Hypothalamus (tissue), 51 donors: ENCODE data around the gene RPS2.
"Not testable (repeated sequence)": the region's sequence is repeated elsewhere in the genome, so short reads cannot be mapped to it uniquely, and the experiment has no call there.

Experiments used
- DNase-seq, 51 donors: peaks; one replicate each; lab custom pipeline; 2025; lab: John Stamatoyannopoulos, UW

RPS2 gene

GRCh38 chr16:1966460-1966859 is 1.8 kb upstream of the RPS2 start, which contains the start of gene RNF151:
TSS of gene RNF151 (plus strand) at chr16:1966856. CDS start at chr16:1966882, 26 bp downstream.
- DNase-seq, result no peak

GRCh38 chr16:1965396-1966001 is 873 bp upstream of the RPS2 start:
- no peak for DNase-seq

DNA sequence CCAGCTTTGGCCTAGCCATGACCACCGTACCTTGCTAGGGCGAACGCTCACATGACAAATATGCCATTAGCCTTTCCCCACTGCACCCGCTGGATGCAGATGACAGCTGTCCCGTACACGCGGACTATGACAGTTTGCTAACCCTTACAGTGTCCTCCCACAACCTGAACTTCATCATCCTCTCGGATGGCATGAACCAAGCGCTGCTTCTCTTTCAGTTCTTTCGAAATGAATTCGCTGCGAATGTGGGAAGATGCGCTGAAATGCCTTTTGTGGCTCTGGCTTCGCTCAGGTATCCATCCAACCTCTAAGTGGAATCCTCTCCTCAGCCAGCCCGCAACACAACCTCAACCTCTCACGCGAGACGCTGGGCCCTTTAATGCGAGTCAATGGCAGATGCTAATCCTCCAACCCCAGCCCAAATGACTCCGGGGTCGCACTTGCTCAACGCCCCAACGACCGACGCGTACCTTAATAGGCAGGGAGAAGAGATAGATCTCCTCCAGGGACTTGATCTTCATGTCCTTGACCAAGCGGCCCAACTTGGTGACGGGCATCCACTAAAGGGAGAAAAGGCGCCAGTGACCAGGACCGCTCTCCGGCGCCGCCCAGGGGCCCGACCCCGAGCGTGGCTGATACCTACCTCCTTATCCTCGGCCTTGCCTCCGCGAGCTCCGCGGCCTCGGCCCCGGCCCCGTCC is 670 bp downstream of the RPS2 start:
- peak in 11 of 51 donors; percentile 46 to 74 (median 55) for DNase-seq

DNA sequence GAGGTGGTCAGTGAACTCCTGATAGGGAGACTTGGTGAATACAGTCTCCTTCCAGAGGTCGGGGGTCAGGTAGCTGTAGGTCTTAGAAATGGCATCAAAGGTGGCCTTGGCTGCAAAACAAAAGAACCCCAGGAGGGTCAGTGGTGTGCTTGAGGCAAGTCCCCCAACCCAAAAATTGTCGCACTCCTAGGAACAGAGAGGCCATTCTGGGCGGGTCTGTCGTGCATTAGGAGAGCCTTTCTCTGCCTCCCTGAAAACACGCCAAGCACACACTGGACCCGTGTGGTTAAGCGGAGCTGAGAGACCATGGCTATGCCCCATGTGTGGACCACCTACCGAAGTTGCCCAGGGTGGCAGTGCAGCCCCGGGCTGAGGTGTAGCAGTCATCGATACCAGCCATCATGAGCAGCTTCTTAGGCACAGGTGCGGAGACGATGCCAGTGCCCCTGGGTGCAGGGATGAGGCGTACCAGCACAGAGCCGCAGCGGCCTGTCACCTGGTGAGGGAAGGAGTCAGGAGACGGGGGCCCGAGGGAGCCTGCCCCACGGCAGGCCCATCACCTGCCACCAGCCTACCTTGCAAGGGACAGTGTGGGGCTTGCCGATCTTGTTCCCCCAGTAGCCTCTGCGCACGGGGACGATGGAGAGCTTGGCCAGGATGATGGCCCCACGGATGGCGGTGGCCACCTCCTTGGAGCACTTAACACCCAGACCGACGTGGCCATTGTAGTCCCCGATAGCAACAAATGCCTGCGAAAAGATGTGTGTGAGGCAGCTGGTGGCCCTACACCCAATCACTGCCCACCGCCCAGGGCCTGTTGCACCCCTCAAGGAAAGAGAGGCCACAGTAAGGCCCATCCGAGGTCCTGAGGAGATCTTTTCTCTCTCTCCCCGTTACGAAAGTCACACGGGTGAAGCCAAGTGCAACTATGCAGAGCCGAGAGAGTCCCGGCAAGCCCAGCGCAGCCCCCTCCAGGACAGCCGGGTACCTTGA is 2.2 kb downstream of the RPS2 start:
- DNase-seq, result not testable (repeated sequence)

DNA sequence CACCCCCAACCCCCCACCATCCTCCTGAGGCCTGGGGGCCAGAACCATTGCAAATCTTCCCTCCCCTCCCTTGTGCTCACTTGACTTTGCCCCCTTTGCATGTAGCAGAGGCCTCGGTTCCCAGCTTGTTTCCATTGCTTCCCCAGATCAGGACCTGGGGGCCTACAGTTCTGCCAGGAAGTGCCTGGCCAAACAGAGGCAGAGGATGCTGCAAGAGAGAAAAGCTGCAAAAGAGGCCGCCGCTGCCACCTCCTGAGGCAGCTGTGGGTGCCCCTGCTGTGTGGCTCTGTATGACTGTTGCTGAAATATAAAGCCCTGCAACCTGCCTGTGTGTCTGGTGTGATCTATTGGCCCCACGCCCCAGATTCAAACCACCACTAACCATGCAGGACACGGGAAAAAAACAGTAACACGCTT is 3.0 kb downstream of the RPS2 start:
- no peak for DNase-seq

DNA sequence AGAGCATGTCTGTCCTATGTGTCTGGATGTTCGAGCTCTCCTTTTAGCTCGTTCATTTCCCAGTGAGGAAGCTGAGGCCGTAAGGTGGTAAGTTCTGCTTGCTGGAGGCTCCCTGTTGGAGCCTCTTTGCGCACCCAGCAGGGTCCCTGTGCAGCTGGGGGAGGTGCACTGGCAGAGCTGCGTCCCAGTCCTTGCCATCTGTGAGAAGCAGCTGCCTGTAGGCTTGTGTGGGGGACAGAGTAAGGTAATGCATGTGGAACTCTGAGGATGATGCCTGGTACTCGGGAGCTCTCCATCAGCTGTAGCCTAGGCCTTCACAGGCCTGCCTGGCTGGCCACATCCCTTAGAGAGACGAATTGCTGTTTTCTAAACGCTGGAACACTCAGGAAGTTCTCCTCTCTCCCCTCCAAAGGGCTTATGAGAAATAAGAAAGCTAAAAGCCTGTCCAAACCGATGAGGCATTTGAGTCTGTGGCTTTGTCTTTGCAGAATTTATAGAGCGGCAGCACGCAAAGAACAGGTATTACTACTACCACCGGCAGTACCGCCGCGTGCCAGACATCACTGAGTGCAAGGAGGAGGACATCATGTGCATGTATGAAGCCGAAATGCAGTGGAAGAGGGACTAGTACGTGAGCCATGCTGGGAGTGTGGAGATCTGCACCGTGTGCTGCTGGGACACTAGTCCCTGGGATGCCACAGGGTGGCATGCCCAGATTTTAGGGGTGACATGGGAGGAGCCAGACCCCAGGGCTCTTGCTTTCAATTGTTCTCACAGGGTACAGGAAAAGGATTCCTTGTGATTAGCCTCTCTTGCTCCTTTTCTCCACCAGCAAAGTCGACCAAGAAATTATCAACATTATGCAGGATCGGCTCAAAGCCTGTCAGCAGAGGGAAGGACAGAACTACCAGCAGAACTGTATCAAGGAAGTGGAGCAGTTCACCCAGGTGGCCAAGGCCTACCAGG is 3.7 kb downstream of the RPS2 start:
- DNase-seq, result no peak

DNA sequence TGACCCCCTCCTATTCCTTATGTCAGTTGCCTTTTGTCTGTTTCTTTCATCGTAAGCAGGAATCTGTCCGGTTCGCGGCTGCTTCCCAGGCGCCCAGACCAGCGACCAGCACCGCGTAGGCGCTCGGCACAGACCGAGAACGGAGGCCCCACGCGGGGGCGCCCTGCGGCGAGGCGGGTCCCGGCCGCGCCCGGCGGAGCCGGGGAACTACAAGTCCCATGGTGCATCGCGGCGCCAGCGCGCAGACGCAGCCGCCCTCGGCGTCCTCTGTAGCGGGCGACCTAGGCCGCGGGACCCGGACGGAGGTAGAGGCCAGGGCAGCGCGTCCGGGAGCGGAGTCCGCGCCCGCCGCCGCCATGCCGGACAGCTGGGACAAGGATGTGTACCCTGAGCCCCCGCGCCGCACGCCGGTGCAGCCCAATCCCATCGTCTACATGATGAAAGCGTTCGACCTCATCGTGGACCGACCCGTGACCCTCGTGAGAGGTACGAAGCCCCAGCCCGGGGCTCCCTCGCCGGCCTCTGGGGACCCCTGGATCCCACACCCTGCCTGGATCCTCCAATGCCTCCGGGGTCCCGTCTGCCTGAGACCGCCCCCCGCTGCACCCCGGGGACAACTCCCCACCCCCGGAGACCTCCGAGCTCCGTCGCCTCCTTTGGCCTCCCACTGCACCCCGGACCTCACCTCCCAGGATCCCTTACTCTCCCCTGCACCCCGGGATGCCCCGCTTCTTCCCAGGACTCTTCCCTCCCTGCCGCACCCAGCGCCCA is 5.2 kb downstream of the RPS2 start, which contains the start of gene NDUFB10:
TSS of gene NDUFB10 (plus strand) at position 270 of the 771 bp plus-strand sequence. CDS start at position 357, 87 bp downstream.
- peak; percentile 40 to 96 (median 84) for DNase-seq

GRCh38 chr16:1958715-1959268 is 5.8 kb downstream of the RPS2 start:
- peak in 1 of 51 donors; percentile 5 for DNase-seq

DNA sequence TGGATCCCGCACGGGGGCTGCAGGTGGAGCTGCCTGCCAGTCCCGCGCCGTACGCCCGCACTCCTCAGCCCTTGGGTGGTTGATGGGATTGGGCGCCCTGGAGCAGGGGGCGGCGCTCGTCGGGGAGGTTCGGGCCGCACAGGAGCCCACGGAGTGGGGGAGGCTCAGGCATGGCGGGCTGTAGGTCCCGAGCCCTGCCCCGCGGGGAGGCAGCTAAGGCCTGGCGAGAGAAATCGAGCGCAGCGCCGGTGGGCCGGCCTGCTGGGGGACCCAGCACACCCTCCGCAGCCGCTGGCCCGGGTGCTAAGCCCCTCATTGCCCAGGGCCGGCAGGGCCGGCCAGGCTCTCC is 6.5 kb downstream of the RPS2 start:
- DNase-seq, result not testable (repeated sequence)

DNA sequence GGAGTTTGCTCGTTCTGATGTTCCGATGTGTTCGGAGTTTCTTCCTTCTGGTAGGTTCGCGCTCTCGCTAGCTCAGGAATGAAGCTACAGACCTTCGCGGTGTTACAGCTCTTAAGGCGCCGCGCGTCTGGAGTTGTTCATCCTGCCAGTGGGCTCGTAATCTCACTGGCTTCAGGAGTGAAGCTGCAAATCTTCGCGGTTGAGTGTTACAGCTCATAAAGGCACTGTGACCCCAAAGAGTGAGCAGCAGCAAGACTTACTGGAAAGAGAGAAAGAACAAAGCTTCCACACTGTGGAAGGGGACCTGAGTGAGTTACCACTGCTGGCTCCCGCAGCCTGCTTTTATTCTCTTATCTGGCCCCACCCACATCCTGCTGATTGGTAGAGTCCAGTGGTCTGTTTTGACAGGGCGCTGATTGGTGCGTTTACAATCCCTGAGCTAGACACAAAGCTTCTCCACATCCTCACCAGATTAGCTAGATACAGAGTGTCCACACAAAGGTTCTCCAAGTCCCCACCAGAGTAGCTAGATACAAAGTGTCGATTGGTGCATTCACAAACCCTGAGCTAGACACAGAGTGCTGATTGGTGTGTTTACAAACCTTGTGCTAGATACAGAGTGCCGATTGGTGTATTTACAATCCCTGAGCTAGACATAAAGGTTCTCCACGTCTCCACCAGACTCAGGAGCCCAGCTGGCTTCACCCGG is 7.0 kb downstream of the RPS2 start:
- DNase-seq, result not testable (repeated sequence)

GRCh38 chr16:1953734-1954133 is 10.9 kb downstream of the RPS2 start:
- no peak for DNase-seq

DNA sequence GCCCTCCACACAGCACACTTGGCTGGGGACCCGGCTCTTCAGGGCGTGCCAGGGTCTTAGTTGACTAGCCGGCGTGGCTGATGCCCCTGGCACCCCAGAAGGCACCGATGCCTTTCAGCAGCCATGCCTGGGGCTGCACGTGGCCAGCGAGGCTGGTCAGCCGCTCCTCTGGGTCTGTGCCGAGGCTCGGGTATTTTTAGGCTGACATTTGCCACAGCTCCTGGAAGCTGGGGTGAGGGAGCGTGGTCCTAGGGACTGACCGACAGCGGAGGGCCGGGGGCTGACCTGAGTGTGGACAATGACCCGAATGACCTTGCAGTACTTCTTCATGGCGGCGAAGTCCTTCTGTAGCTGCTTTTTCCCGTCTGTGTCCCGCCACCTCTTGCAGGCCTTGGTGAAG is 14.1 kb downstream of the RPS2 start:
- no peak for DNase-seq

DNA sequence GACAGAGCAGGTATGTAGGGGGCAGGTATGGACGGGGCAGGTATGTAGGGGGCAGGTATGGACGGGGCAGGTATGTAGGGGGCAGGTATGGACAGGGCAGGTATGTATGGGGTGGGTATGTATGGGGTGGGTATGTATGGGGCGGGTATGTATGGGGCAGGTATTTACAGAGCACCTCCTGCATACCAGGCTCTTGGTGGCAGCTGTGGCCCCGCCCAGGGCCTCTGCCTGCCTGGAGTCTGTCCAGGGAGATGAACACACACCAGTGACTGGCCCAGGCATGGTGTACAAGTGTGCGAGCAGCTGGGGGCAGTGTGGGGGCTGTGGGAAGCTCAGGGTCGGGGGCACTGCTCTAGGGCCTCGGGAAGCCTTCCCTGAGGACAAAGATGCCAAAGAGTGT is 14.6 kb downstream of the RPS2 start:
- no peak for DNase-seq

DNA sequence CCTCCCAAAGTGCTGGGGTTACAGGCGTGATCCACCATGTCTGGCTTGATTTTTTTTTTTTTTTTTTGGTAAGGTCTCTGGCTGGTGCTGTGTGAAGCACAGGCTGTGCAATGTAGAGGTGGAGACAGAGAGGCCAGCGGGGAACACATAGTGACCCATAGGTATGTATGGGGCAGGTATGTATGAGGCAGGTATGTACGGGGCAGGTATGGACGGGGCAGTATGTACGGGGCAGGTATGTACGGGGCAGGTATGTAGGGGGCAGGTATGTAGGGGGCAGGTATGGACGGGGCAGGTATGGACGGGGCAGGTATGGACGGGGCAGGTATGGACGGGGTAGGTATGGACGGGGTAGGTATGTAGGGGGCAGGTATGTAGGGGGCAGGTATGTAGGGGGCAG is 15.1 kb downstream of the RPS2 start:
- DNase-seq, result no peak

DNA sequence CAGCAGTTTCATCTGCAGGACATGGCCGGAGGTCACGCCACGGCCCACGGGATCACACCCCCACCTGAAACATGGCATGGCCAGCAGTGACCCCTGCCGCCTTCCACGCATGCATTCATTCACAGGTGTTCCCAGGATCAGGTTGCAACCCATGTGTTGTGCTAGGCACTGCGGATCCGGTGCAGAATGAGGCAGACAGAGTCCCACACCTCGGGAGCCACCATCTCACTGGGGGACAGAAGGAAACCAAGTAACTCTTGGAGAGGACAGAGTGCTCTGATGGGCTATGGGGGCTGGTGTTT is 17.3 kb downstream of the RPS2 start:
- DNase-seq, result no peak

DNA sequence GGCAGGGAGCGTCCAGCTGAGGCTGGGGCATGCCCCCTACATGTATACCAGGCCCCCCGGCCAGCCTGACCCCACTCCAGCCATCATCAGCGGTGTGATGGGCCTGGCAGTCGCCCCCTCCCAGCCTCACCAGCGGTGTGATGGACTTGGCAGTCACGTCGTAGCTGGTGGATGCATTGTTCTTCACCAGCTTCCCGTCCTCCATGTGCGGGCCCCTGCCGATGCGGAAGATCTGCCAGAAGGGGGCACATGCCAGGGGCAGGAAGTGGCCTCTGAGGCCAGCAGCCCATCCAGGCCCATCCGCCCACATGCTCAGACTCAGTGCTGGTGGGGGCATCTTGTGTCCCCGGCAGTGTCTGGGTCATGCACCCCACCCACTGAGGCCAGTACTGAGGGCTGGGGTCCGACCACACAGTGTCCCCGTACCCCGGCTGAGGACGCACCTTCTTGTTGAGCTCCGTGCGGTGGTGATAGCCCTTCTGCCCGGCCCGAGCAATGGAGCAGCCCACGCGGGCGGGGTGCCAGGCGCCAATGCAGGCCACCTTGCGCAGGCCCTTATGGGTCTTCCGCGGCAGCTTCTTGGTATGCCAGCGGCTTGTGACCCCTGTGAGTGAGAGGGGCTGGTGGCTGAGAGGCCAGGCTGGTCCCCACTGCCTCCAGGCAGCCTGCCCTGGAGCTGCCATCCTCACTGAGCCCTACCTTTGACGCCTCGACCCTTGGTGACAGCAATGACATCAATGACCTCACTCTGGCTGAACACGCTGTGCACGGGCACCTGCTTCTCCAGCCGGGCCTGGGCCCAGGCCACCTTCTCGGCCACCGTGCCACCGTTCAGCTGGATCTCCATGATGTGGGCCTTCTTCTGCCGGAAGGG is 17.9 kb downstream of the RPS2 start:
- no peak for DNase-seq
